Stimulated activated naive B cell treated with anti-CD40 and anti-IgM and Interleukin-4, amounts not matched to agents 10 μg/mL and 1 μg/mL and 100 μg/mL, for 72 hours (primary cell): ENCODE data around the gene ITPA.

ENCODE experiments used
- ATAC-seq, 2 donors: fragments of 150-1000 bp; cut with Tn5 transposase; replicated peaks; 2 replicates each; pipeline ENCODE4 v1.10.0; 2021; ENCODE audit warnings: moderate library complexity in 1 of 2
- DNase-seq: peaks from one replicate; pipeline ENCODE4 v3.0.0; 2021
- H3K27ac Mint-ChIP-seq: one replicate; pipeline ENCODE4 v1.8.0; 2022; ENCODE audit warnings: mild to moderate bottlenecking, mixed read lengths
- H3K27me3 Mint-ChIP-seq, 2 donors: one replicate each; pipeline ENCODE4 v1.8.0; 2022; ENCODE audit warnings: mixed read lengths in 2 of 2
- H3K36me3 Mint-ChIP-seq, 2 donors: one replicate each; pipeline ENCODE4 v1.8.0; 2022; ENCODE audit warnings: mixed read lengths in 2 of 2, mild to moderate bottlenecking in 1 of 2
- H3K4me1 Mint-ChIP-seq, 2 donors: one replicate each; pipeline ENCODE4 v1.8.0; 2022; ENCODE audit warnings: mixed read lengths in 2 of 2, mild to moderate bottlenecking in 1 of 2
- H3K4me3 Mint-ChIP-seq, 2 donors: one replicate each; pipeline ENCODE4 v1.8.0; 2022; ENCODE audit warnings: mild to moderate bottlenecking in 2 of 2, mixed read lengths in 2 of 2, moderate library complexity in 1 of 2
- H3K9me3 Mint-ChIP-seq, 2 donors: one replicate each; pipeline ENCODE4 v1.8.0; 2022; ENCODE audit warnings: mixed read lengths in 2 of 2, mild to moderate bottlenecking in 1 of 2

ITPA gene

DNA sequence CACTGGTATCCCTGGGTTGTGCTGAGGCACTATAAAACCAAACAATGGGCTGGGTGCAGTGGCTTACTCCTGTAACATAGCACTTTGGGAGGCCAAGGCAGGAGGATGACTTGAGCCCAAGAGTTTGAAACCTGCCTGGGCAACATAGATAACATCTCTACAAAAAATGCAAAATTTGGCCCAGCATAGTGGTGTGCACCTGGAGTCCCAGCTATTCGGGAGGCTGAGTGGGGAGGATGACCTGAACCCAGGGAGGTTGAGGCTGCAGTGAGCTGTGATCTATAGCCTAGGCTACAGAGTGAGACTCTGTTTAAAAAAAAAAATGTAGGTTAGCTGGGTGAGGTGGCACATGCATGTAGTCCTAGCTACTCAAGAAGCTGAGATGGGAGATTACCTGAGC is 37.4 kb downstream of the ITPA start:
- Mint-ChIP-seq H3K4me3 (no peak overlapping the region), H3K36me3 (peaks cover 0 to 2% of the 10 kb centered on the region in 2 donors), H3K27ac (no peak overlapping the region), H3K27me3 (peaks cover 49 to 68% of the 10 kb centered on the region in 2 donors), H3K4me1 (peaks cover 4 to 7% of the 10 kb centered on the region in 2 donors), H3K9me3 (no peaks in the 10 kb centered on the region)
- ATAC-seq (no peak), DNase-seq (no peak)

DNA sequence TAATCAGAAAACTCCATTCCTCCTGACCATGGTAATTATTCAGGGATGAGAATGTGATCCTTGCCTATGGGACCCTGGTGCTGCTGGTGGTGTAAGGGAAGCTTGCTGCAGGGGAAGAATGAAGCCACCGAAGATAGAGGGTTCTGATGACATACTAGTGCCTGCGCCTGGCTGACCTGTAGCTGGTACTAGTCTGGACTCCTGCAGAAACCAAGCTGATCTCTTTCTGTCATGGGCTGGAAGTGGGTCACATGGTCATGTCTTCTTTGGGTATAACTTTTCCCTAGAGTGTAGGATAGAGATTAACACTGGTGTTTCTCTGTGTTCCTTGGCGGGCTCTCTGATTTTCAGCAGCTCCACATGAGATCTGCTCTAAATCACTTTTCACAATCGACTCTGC is 38.3 kb downstream of the ITPA start:
- H3K27ac Mint-ChIP-seq, result peak overlapping the region; percentile 2
- no peak for ATAC-seq
- H3K4me1 Mint-ChIP-seq, result peaks cover 4 to 7% of the 10 kb centered on the region in 2 donors
- peaks cover 6 to 8% of the 10 kb centered on the region in 2 donors for H3K36me3 Mint-ChIP-seq
- H3K4me3 Mint-ChIP-seq, result no peak overlapping the region
- no peak for DNase-seq
- H3K9me3 Mint-ChIP-seq, result no peaks in the 10 kb centered on the region
- peaks cover 42 to 59% of the 10 kb centered on the region in 2 donors for H3K27me3 Mint-ChIP-seq

DNA sequence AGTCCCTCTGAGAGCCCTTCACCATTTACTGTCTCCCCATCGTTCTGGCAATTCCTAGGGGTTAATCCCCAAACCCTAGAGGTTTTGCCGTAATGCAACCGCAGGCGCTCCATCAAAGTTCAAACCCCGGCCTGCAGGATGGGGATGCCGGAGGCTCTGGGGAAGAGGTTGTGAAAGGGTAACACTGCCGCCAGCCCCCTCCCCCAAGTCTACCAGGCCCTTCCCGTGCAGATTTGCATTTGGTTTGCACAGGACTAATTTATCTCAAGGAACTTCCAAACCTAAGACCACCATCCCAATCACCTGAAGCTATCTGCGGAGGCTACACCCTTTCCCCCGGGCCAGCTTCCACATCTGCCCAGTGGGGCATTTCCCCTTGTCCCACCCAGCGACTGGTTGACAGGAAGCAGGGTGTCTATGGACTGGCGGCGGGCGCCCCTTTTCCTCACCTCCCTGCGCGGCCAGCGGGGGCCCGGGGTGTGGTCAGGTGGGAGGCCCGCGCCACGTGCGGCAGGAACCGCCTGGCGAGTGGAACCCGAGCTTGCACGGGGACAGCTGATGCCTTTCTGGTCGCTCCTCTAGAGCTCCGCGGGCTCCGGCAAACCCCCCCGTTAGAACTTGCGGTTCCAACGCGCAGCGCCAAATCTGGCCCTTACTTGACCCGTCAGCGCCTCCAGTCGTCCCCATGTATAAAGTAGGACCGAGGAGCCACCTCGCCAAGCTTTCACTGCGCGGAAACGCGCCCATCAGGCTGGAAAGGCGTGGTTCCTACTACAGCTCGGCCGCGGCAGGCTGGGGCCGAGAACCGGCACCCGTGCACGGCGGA is 39.1 kb downstream of the ITPA start:
- DNase-seq (no peak), ATAC-seq (peak; percentile 67 to 71)
- Mint-ChIP-seq H3K27me3 (peaks cover 42 to 57% of the 10 kb centered on the region in 2 donors), H3K27ac (no peak overlapping the region), H3K36me3 (peaks cover 7 to 8% of the 10 kb centered on the region in 2 donors), H3K4me1 (peaks cover 4 to 7% of the 10 kb centered on the region in 2 donors), H3K9me3 (no peaks in the 10 kb centered on the region), H3K4me3 (peak overlapping the region; percentile 75 to 79)

GRCh38 chr20:3248993-3249347 is 39.7 kb downstream of the ITPA start:
- DNase-seq (no peak), ATAC-seq (peak; percentile 14 to 17)
- H3K36me3 Mint-ChIP-seq, result peaks cover 7 to 8% of the 10 kb centered on the region in 2 donors
- peaks cover 4 to 7% of the 10 kb centered on the region in 2 donors for H3K4me1 Mint-ChIP-seq
- H3K27ac Mint-ChIP-seq, result no peak overlapping the region
- peak overlapping the region; percentile 75 to 79 for H3K4me3 Mint-ChIP-seq
- H3K27me3 Mint-ChIP-seq, result peaks cover 36 to 51% of the 10 kb centered on the region in 2 donors
- H3K9me3 Mint-ChIP-seq, result no peaks in the 10 kb centered on the region

DNA sequence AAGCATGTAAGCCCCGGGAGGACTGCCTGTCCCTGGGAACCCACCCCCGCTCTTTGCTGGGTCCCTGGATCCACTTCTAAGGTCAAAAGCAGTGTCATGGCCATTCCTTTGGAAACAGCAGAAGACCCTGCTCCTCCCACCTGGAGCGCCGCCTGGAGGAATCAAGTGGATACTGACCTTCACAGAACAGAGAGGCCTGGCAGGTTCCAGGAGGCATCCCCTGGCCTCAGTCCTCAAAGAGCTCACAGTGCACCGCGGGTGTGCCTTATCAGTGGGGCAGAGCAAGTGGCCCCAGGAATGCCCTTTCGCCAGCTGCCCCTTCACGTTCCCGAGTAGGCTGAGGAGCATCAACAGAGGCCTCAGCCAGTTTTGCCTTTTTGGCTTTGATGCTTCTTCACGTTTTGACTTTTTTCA is 40.8 kb downstream of the ITPA start:
- no peak for ATAC-seq
- H3K4me3 Mint-ChIP-seq, result no peak overlapping the region
- H3K27me3 Mint-ChIP-seq, result peaks cover 32 to 40% of the 10 kb centered on the region in 2 donors
- H3K36me3 Mint-ChIP-seq, result peaks cover 10 to 12% of the 10 kb centered on the region in 2 donors
- no peak for DNase-seq
- peaks cover 4 to 7% of the 10 kb centered on the region in 2 donors for H3K4me1 Mint-ChIP-seq
- H3K9me3 Mint-ChIP-seq, result no peaks in the 10 kb centered on the region
- no peak overlapping the region for H3K27ac Mint-ChIP-seq

- Mint-ChIP-seq H3K4me3 (no peak overlapping the region), H3K9me3 (no peaks in the 10 kb centered on the region), H3K27ac (no peak overlapping the region), H3K36me3 (peaks cover 15 to 19% of the 10 kb centered on the region in 2 donors), H3K4me1 (peaks cover 4 to 7% of the 10 kb centered on the region in 2 donors), H3K27me3 (peaks cover 26 to 32% of the 10 kb centered on the region in 2 donors)
- DNase-seq, result no peak
- peak; percentile 65 to 71 for ATAC-seq
These were observed 42.5 kb downstream of the ITPA start for GRCh38 chr20:3251806-3252205.

GRCh38 chr20:3255728-3256127 is 46.4 kb downstream of the ITPA start:
- Mint-ChIP-seq H3K27me3 (peaks cover 0 to 5% of the 10 kb centered on the region in 2 donors), H3K27ac (no peak overlapping the region), H3K4me3 (no peak overlapping the region), H3K9me3 (no peaks in the 10 kb centered on the region), H3K36me3 (peaks cover 17 to 32% of the 10 kb centered on the region in 2 donors), H3K4me1 (no peaks in the 10 kb centered on the region)
- DNase-seq (no peak), ATAC-seq (no peak)

DNA sequence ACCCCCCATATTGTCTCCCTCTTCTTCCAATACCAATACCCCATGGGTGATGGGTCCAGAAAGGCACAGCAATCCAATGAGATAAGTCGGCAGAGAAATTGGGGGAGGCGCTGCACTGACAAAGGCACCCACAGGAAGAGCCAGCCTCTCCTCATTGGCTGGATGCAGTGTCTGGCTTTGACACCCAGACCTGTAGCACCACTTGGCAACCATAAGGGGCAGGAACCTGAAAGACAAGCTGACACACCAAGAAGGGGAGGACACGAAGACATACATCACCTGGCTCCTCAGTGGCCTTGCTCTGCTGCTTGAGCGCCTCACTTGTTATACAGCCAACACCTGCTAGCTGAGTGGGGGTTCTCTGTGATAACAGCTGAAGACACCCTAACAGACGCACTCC is 49.1 kb downstream of the ITPA start:
- H3K27ac Mint-ChIP-seq, result no peak overlapping the region
- DNase-seq (no peak), ATAC-seq (peak in 1 of 2 donors; percentile 23)

GRCh38 chr20:3262566-3262965 is 53.3 kb downstream of the ITPA start:
- Mint-ChIP-seq H3K9me3 (no peaks in the 10 kb centered on the region), H3K4me3 (no peak overlapping the region), H3K36me3 (peaks cover 14 to 34% of the 10 kb centered on the region in 2 donors), H3K27ac (no peak overlapping the region), H3K27me3 (no peaks in the 10 kb centered on the region), H3K4me1 (no peaks in the 10 kb centered on the region)
- DNase-seq (no peak), ATAC-seq (no peak)

More for the DNA sequence above, 49.1 kb downstream of the ITPA start:
- H3K4me1 Mint-ChIP-seq, result no peaks in the 10 kb centered on the region
- H3K36me3 Mint-ChIP-seq, result peaks cover 20 to 42% of the 10 kb centered on the region in 2 donors
- no peaks in the 10 kb centered on the region for H3K27me3 Mint-ChIP-seq
- H3K4me3 Mint-ChIP-seq, result no peak overlapping the region
- no peaks in the 10 kb centered on the region for H3K9me3 Mint-ChIP-seq

GRCh38 chr20:3270051-3270450 is 60.8 kb downstream of the ITPA start:
- no peak for ATAC-seq
- Mint-ChIP-seq H3K4me3 (no peak overlapping the region), H3K9me3 (no peaks in the 10 kb centered on the region), H3K27ac (no peak overlapping the region), H3K36me3 (peaks cover 5 to 15% of the 10 kb centered on the region in 2 donors), H3K27me3 (no peaks in the 10 kb centered on the region), H3K4me1 (no peaks in the 10 kb centered on the region)
- no peak for DNase-seq

GRCh38 chr20:3273371-3273770 is 64.1 kb downstream of the ITPA start:
- DNase-seq (no peak), ATAC-seq (no peak)
- H3K27ac Mint-ChIP-seq, result no peak overlapping the region
- H3K4me3 Mint-ChIP-seq, result no peak overlapping the region
- H3K4me1 Mint-ChIP-seq, result peaks cover 2 to 11% of the 10 kb centered on the region in 2 donors
- H3K36me3 Mint-ChIP-seq, result peaks cover 5 to 19% of the 10 kb centered on the region in 2 donors
- no peaks in the 10 kb centered on the region for H3K27me3 Mint-ChIP-seq
- no peaks in the 10 kb centered on the region for H3K9me3 Mint-ChIP-seq
